Measurements from ENCODE around the gene PLEKHG4. TPM values are rescaled to one million over a fixed set of nuclear protein-coding genes. Genes with fewer than 3 reads are reported as not detected.

PLEKHG4 gene
- polyA plus RNA-seq, 1 donor from 2014 or later: 0.65 TPM

DNA sequence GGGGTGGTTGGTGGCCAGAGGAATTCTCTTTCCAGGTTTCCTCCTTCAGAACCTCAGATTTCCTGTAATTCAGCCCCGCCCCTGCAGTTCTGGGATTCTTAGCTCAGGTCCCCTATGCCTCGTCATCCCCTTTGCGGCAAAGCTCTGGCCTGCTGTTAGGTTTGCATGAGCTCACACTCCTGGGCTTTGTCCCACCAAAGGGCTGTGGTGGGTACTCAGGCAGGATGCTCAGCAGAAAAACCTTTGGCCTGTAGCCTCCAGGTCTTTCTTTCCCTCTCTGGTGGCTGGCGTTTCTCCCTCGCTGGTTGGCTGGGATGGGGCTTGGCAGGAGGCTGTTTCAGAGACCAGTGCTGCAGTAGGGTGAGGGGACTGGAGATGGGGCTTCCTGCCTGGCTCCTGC, 9.6 kb upstream of the PLEKHG4 start:
- Mint-ChIP-seq H3K9me3 (no peaks in the 10 kb centered on the region), H3K4me1 (peaks cover 0 to 1% (median 0%) of the 10 kb centered on the region in 3 donors), H3K36me3 (no peaks in the 10 kb centered on the region), H3K4me3 (no peak overlapping the region), H3K27ac (no peak overlapping the region), H3K27me3 (peaks cover 2% of the 10 kb centered on the region)

DNA sequence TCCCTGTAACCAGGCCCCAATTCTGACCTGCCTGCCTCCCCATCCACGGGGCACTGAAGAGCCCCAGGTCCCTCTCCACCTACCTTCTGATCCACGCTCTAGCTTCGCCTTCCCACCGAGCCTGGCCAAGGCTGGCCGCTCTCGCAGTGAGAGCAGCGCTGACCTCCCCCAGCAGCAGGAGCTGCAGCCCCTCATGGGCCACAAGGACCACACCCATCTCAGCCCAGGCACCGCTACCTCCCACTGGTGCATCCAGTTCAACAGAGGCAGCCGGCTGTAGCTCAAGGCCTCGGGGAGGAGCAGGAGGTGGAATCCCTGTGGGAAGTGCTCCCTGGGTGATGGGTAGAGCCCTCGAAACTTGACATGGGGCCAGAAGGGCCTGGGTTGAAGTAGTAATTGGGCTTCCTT, 8.4 kb upstream of the PLEKHG4 start:
- Mint-ChIP-seq H3K36me3 (no peaks in the 10 kb centered on the region), H3K4me3 (no peak overlapping the region)

DNA sequence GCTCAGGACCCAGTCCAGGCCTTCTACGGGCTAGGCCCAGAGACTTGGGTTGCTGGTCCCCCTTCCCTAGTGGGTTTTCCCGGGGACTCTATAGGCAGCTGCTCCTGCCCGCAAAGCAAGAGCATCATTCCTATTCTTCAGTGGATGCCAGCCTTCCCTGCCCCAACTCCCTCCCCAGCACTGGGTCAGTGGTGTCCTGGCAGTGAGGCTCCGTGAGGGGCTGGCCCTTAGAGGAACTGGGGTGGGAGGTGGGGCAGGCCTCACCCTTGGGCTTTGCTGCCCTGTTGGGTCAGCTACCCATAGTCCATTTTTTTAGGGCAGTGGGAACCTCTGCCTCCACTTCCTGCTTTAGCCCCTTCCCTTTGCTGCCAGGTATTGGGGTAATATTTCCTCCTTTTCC, 7.9 kb upstream of the PLEKHG4 start:
- H3K4me1 Mint-ChIP-seq: peaks cover 0 to 2% (median under 1%) of the 10 kb centered on the region in 3 donors
- no peak overlapping the region for H3K4me3 Mint-ChIP-seq
- no peaks in the 10 kb centered on the region for H3K9me3 Mint-ChIP-seq
- no peaks in the 10 kb centered on the region for H3K27me3 Mint-ChIP-seq
- no peak overlapping the region for H3K27ac Mint-ChIP-seq
- no peaks in the 10 kb centered on the region for H3K36me3 Mint-ChIP-seq

More for the DNA sequence above, 8.4 kb upstream of the PLEKHG4 start:
- H3K27me3 Mint-ChIP-seq: peaks cover 2% of the 10 kb centered on the region
- peaks cover 0 to 1% (median 0%) of the 10 kb centered on the region in 3 donors for H3K4me1 Mint-ChIP-seq
- no peak overlapping the region for H3K27ac Mint-ChIP-seq
- H3K9me3 Mint-ChIP-seq: no peaks in the 10 kb centered on the region

DNA sequence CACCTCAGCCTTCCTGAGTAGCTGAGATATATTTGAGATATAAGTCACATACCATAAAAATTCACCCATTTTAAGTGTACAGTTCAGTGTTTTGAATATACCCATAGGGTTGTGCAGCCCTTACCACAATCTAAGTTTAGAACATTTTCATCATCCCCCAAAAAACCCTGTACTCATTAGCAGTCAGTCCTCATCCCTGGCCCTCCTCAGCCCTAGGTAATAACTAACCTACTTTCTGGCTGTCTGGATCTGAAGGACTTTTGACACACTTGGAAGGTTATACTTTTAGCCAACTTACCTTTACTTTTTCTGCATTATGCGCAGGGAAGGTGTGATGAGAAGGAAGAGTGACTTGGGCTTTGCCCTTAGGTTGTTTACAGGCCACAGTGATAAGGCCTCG, 4.0 kb upstream of the PLEKHG4 start:
- Mint-ChIP-seq H3K36me3 (no peaks in the 10 kb centered on the region), H3K4me1 (peaks cover 3 to 4% (median 4%) of the 10 kb centered on the region in 3 donors), H3K9me3 (no peaks in the 10 kb centered on the region), H3K27ac (no peak overlapping the region), H3K4me3 (no peak overlapping the region), H3K27me3 (no peaks in the 10 kb centered on the region)

DNA sequence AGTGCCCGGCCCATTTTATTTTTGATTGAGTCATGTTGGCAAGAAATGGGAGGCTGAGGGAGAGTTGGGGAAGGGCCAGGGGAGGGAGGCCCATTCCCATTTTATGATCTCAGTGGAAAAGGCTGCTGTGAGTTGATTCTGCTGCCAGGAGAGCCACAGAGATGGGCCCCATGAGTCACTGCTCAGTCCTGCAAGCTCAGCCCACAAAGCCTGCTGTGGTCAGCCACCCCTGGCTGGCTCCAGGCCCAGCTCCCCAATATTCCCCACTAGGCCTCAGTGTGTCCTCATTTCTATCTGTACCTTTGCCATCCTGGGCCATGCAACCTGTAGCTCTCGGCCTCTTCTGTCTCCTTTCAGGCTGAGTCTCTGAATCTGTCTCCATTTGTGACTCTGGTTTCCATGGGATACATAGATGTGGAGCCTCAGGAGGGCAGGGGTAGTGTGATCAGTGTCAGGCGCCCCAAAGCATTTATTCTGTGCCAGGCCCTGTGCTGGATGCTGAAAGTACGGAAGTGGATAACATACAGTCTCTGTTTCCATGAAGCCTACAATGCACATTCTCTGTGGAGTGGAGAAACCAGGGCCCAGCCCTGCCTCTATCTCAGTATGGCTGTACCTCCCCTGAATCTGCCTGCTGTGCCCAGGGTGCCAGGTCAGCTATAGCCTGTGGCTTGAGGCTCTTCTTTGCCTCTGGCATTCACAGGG, 1.9 kb upstream of the PLEKHG4 start:
- H3K4me3 Mint-ChIP-seq: peak overlapping the region in 3 of 4 donors; percentile 43 to 71 (median 45)
- no peaks in the 10 kb centered on the region for H3K27me3 Mint-ChIP-seq
- no peaks in the 10 kb centered on the region for H3K36me3 Mint-ChIP-seq
- H3K4me1 Mint-ChIP-seq: peaks cover 2 to 4% (median 4%) of the 10 kb centered on the region in 3 donors
- H3K27ac Mint-ChIP-seq: peak overlapping the region in 1 of 3 donors; percentile 69
- H3K9me3 Mint-ChIP-seq: no peaks in the 10 kb centered on the region

DNA sequence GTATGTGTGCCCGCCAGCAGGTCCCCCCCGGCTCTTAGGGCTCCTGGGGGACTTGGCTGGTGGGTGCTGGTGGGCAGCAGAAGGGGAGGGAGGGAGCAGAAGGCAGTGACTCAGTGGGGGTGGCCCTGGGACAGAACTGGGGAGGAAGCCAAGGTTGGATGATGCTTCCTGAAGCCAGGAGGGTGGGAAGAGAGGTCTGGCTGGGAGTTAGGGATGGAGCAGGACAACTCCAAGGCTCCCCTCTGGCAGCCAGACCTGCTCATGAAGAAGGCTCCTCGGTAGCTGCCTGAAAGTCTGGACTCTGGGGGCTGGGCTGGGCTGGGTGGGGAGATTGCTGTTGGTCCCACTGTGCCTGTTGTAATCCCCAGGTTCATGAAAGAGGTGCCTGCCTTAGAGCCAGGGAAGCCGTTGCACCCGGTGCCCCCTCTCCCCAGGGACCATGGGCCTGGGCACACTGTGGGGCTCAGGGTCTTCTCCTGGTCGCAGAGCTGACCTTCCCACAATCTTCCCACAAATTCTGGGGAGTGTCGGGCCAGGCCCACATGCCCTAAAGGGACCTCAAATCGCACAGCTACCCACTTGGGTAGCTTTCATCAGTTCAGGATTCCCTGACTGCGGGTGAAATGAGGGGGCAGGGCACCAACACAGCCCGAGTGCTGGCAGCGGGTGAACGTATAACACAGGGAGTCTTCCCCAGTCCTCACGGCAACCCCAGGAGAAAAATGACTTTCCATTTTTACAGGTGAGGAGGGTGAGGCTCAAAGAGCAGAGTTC, 1.1 kb upstream of the PLEKHG4 start:
- Mint-ChIP-seq H3K27me3 (no peaks in the 10 kb centered on the region), H3K27ac (peak overlapping the region in 1 of 3 donors; percentile 69), H3K4me3 (peak overlapping the region; percentile 73 to 92 (median 85)), H3K36me3 (no peaks in the 10 kb centered on the region), H3K4me1 (peaks cover 2 to 4% (median 4%) of the 10 kb centered on the region in 3 donors), H3K9me3 (no peaks in the 10 kb centered on the region)

DNA sequence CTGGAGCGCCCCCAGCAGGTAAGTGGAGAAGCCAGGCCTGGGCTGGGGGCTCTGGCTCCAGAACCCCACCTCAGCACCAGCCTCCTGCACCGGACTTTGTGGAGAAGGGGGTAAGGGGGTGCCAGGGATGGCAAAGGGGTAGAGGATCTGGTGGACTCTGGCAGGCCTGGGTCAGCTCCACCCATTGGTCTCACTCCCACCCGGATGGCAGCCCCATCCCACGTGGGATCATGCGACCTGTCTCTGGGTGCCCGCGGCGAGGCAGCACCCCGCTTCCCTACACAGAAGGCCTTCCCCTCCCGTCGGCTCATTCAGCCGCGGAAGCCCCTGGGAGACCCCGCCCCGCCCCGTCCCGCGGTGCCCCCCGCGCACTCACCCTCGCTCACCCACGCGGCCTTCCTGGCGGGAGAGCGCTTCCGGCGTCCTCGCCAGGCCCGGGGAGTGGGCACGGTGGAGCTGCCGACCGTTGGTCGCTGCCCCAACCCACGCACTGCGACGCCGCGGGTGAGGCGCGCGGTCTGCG, 498 bp upstream of the PLEKHG4 start:
- H3K36me3 Mint-ChIP-seq: peaks cover 2% of the 10 kb centered on the region
- peaks cover 2 to 4% (median 4%) of the 10 kb centered on the region in 3 donors for H3K4me1 Mint-ChIP-seq
- H3K27me3 Mint-ChIP-seq: no peaks in the 10 kb centered on the region
- peak overlapping the region; percentile 73 to 92 (median 85) for H3K4me3 Mint-ChIP-seq
- no peak overlapping the region for H3K27ac Mint-ChIP-seq
- H3K9me3 Mint-ChIP-seq: no peaks in the 10 kb centered on the region

DNA sequence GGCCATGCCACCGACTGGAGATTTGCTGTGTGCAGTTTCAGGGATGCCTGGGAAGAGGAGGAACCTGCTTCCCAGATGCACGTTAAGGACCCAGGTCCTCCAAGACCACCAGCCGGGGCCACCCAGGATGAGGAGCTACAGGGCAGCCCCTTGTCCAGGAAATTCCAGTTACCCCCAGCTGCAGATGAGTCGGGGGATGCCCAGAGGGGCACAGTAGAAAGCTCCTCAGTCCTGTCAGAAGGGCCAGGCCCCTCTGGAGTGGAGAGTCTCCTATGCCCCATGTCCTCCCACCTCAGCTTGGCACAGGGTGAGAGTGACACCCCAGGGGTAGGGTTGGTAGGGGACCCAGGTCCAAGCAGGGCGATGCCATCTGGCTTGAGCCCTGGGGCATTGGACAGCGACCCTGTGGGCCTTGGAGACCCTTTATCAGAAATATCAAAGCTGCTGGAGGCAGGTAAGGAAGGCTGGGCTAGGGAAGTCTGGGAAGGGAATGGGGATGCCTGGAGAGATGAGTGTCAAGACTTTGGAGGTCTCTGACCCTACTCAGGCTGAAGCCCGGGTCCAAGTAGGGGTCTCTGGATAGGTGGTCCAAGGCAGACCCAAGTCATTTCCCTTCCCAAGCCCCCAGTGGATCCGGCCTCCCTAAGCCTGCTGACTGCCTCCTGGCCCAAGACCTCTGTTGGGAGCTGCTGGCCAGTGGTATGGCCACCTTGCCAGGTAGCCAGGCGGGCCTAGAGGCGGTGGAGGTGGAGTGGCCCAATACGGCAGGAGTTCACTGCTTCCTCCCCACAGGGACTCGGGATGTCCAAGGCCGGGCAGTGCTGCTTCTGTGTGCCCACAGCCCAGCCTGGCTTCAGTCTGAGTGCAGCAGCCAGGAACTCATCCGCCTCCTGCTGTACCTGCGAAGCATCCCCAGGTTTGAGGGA, 1.0 kb downstream of the PLEKHG4 start:
- Mint-ChIP-seq H3K9me3 (no peaks in the 10 kb centered on the region), H3K4me3 (peak overlapping the region in 3 of 4 donors; percentile 51 to 79 (median 73)), H3K36me3 (peaks cover 2% of the 10 kb centered on the region), H3K4me1 (peaks cover 2 to 4% (median 4%) of the 10 kb centered on the region in 3 donors), H3K27me3 (no peaks in the 10 kb centered on the region), H3K27ac (peak overlapping the region in 1 of 3 donors; percentile 63)

DNA sequence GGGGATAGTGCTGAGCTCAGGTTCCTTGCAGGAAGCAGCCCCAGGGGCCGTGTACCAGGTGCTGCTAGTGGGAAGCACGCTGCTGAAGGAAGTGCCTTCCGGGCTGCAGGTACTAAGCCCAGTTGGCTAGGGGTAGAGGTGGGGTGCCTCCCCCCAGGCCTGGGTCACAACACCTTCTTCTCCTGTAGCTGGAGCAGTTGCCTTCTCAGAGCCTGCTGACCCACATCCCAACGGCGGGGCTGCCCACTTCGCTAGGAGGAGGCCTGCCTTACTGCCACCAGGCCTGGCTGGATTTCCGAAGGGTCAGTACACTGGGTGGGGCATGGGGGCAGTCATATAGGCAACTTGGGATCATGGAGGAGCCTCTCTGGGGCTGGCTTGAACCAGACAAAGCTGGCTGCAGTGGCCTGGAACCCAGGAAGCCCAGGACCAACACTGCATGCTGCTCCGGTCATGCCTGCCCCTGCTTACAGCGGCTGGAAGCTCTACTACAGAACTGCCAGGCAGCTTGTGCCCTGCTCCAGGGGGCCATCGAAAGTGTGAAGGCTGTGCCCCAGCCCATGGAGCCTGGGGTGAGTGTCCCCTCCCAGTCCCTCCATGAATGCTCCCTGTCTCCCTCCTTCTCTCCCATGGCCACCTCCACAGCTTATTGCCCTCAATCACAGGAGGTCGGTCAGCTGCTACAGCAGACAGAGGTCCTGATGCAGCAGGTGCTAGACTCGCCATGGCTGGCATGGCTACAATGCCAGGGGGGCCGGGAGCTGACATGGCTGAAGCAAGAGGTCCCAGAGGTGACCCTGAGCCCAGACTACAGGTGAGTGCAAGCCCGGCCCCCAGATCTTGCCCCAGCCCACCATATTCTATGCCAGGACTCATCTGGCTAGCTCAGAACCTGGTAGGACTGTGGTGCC, 2.5 kb downstream of the PLEKHG4 start:
- peaks cover 2% of the 10 kb centered on the region for H3K36me3 Mint-ChIP-seq
- peaks cover 0 to 4% (median 0%) of the 10 kb centered on the region in 3 donors for H3K4me1 Mint-ChIP-seq
- no peaks in the 10 kb centered on the region for H3K27me3 Mint-ChIP-seq
- H3K4me3 Mint-ChIP-seq: peak overlapping the region in 1 of 4 donors; percentile 73
- H3K9me3 Mint-ChIP-seq: no peaks in the 10 kb centered on the region
- peak overlapping the region in 2 of 3 donors; percentile 35 to 85 for H3K27ac Mint-ChIP-seq

DNA sequence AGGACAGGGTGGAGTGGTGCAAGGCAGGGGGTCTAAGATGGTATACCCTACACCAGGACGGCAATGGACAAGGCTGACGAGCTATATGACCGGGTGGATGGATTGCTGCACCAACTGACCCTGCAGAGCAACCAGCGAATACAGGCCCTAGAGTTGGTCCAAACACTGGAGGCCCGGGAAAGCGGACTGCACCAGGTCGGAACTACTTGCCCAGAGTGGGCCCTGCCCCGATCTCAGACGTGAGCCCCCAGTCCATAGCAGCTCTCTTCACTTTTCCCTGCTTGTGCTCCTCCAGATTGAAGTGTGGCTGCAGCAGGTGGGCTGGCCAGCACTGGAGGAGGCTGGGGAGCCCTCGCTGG, 3.1 kb downstream of the PLEKHG4 start:
- Mint-ChIP-seq H3K27ac (no peak overlapping the region), H3K27me3 (no peaks in the 10 kb centered on the region)

DNA sequence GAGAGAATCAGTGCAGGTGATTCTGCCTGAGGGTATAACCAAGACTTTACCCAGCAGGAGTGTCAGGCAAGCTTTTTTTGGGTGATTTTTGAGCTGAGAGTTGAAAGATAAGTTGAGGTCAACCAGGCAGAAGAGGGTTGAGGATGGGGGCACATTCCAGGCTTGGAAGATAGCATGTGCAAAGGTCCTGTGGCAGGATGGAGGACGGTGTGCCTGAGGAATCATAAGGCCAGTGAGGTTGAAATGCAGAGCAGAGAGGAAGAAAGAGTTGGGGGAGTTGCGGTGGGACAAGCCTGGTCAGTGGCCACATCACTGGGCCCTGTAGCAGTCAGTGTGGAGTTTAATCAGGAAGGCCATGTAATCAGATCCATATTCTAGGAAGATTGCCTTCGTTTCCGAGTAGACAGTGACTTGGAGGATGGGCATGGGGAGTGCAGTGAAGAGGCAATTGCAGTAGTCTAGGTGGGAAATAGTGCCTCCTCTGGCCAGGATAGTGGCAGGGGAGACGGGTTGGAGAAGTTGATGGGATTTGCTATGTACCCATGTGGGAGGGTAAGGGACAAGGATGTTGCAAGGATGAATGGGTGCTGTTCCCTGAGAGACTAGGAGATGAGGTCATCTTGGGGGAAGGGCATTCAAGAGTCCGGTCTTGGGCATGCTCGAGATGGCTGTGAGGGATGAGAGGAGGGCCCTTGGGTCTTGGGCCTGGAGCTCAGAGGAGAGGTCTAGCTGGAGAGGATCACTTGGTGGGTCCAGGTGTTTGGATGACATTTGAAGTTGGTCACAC, 3.9 kb downstream of the PLEKHG4 start:
- H3K27me3 Mint-ChIP-seq: no peaks in the 10 kb centered on the region
- H3K4me1 Mint-ChIP-seq: peaks cover 0 to 4% (median 0%) of the 10 kb centered on the region in 3 donors
- no peak overlapping the region for H3K4me3 Mint-ChIP-seq
- peaks cover 2% of the 10 kb centered on the region for H3K36me3 Mint-ChIP-seq
- no peaks in the 10 kb centered on the region for H3K9me3 Mint-ChIP-seq
- no peak overlapping the region for H3K27ac Mint-ChIP-seq

More for the DNA sequence above, 3.1 kb downstream of the PLEKHG4 start:
- Mint-ChIP-seq H3K4me3 (no peak overlapping the region), H3K36me3 (peaks cover 2% of the 10 kb centered on the region), H3K9me3 (no peaks in the 10 kb centered on the region), H3K4me1 (peaks cover 0 to 4% (median 0%) of the 10 kb centered on the region in 3 donors)

DNA sequence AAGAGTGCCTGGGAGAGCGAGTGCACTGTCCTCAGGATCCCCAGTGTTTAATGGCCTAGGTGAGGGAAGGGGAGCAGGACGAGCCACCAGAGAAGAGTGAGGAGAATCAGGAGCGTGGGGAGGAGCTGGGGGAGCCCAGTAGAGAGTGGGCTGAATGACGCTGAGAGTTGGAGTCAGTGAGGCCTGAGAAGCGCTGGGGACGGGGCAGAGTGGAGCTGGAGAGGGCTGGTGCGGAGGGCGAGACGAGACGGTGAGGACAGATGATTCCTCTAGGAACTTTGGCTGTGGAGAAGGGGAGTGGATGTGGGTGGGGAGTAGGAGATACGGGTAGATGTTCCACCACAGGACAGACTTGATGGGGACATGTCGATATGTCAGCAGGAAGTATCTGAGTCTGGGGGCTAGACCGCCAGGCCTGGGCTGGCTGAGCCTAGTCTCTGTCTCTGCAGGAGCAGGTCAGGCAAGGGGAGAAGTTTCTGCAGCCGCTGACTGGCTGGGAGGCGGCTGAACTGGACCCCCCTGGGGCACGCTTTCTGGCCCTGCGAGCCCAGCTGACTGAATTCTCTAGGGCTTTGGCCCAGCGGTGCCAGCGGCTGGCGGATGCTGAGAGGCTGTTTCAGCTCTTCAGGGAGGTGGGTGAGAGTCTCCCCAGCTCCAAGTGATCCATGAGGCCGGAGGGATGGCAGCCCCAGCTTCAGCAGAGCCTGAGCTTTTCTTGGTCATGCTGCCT, 4.7 kb downstream of the PLEKHG4 start:
- H3K27me3 Mint-ChIP-seq: no peaks in the 10 kb centered on the region
- H3K27ac Mint-ChIP-seq: no peak overlapping the region
- no peaks in the 10 kb centered on the region for H3K9me3 Mint-ChIP-seq
- H3K4me1 Mint-ChIP-seq: no peaks in the 10 kb centered on the region
- H3K4me3 Mint-ChIP-seq: no peak overlapping the region
- H3K36me3 Mint-ChIP-seq: peaks cover 2% of the 10 kb centered on the region
